GM10266 (cell line): Measurements from ENCODE around the gene FXR2.

ENCODE experiments used
- DNase-seq: peaks from one replicate; pipeline ENCODE4 v3.0.0; 2012; ENCODE audit errors: extremely low spot score
- TF ChIP-seq, protein P1 (sequence below): IDR thresholded peaks from 2 replicates; pipeline ENCODE4 v1.5.1; 2012; ENCODE audit warnings: mild to moderate bottlenecking, low read depth; ENCODE audit not compliant: control insufficient read depth, insufficient read depth; ENCODE audit errors: missing control alignments

FXR2 gene

GRCh38 chr17:7550344-7550743, 64.4 kb downstream of the FXR2 start:
- TF ChIP-seq, protein P1, sequence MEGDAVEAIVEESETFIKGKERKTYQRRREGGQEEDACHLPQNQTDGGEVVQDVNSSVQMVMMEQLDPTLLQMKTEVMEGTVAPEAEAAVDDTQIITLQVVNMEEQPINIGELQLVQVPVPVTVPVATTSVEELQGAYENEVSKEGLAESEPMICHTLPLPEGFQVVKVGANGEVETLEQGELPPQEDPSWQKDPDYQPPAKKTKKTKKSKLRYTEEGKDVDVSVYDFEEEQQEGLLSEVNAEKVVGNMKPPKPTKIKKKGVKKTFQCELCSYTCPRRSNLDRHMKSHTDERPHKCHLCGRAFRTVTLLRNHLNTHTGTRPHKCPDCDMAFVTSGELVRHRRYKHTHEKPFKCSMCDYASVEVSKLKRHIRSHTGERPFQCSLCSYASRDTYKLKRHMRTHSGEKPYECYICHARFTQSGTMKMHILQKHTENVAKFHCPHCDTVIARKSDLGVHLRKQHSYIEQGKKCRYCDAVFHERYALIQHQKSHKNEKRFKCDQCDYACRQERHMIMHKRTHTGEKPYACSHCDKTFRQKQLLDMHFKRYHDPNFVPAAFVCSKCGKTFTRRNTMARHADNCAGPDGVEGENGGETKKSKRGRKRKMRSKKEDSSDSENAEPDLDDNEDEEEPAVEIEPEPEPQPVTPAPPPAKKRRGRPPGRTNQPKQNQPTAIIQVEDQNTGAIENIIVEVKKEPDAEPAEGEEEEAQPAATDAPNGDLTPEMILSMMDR = no peak
- no peak for DNase-seq

GRCh38 chr17:7549401-7550055, 65.2 kb downstream of the FXR2 start:
- TF ChIP-seq, protein P1 = no peak

DNA sequence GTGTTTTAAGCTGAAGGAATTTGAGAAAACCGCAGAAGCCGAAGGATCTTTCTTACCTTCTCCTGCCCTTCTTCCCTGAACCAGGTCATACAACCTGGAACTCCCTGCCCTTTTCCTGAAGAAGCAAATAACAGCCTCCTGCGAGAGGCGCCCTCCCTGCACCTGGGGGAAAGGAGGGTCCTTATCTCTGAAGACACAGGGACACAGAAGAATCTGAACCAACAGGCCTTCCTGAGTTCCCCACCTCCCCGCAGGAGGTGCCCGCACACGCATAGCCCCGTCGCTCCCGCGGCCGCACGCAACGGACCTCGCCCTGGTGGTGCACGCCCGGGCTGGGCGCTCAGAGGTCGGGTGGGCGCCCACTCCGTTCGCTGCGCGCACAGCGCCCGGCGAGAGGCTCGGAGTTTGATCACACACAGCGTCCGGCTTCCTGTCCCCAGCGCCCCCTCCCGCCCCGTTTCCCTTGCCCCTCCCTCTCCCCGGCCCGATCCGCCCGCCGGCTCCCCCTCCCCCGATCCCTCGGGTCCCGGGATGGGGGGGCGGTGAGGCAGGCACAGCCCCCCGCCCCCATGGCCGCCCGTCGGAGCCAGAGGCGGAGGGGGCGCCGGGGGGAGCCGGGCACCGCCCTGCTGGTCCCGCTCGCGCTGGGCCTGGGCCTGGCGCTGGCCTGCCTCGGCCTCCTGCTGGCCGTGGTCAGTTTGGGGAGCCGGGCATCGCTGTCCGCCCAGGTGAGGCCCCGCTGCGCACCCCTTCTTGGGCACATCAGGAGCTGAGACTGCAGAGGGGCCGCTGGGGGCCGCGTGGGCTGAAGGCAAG, 65.9 kb downstream of the FXR2 start, which contains the start of gene TNFSF12:
TNFSF12 (plus strand) TSS at position 474 of the 816 bp plus-strand sequence; CDS start at position 570, 96 bp downstream.
- DNase-seq = peak; percentile 79
- TF ChIP-seq, protein P1 = no peak

More at GRCh38 chr17:7549401-7550055, 65.2 kb downstream of the FXR2 start:
- no peak for DNase-seq

DNA sequence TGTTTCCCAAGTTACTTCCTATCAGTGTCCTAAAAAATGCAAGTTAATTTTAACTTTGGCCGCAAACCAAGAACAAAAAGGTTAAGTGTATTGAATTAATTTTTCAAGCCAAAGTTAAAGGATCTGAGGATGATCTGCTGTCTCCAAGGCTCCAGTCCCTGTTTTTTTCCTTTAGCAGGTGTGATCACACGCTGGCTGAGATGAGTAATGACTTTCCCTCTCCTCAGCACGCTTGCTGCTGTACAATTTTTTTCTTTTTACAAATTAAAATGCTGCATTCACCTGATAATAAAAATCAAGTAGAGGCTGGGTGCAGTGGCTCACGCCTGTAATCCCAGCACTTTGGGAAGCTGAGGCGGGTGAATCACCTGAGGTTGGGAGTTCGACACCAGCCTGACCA, 69.8 kb downstream of the FXR2 start:
- DNase-seq = no peak
- TF ChIP-seq, protein P1 = no peak
